GM23248 (cell line): ENCODE results near the gene TM2D1. TPM values are rescaled to one million over a fixed set of nuclear protein-coding genes. Genes with fewer than 3 reads are reported as not detected.
A peak's percentile ranks its signal among the peaks of the same experiment; 100 is the strongest.

ENCODE experiments used
- DNase-seq: peaks from one replicate; pipeline ENCODE4 v3.0.0-alpha.2; 2015
- H2AFZ ChIP-seq: fragments of 200-600 bp; sonication (generic); 2 replicates; pipeline ENCODE4 v1.6.1; 2016; ENCODE audit warnings: antibody characterized with exemption
- H3F3A ChIP-seq: fragments of 200-600 bp; sonication (generic); 2 replicates; pipeline ENCODE4 v1.6.1; 2016; ENCODE audit warnings: mild to moderate bottlenecking, antibody characterized with exemption, mixed run types; ENCODE audit not compliant: insufficient read depth
- H3K27ac ChIP-seq: fragments of 200-600 bp; sonication (generic); 2 replicates; pipeline ENCODE4 v1.5.1; 2016; ENCODE audit warnings: mild to moderate bottlenecking
- H3K27me3 ChIP-seq: fragments of 200-600 bp; sonication (generic); replicated peaks from 2 replicates; pipeline ENCODE4 v1.6.1; 2016; ENCODE audit warnings: mild to moderate bottlenecking; ENCODE audit not compliant: insufficient read depth
- H3K36me3 ChIP-seq: fragments of 200-600 bp; sonication (generic); 2 replicates; pipeline ENCODE4 v1.6.1; 2016; ENCODE audit warnings: low read depth, mild to moderate bottlenecking
- H3K4me1 ChIP-seq: fragments of 200-600 bp; sonication (generic); 2 replicates; pipeline ENCODE4 v1.6.1; 2016; ENCODE audit warnings: mild to moderate bottlenecking; ENCODE audit not compliant: insufficient read depth
- H3K4me2 ChIP-seq: fragments of 200-600 bp; sonication (generic); one replicate; pipeline ENCODE4 v1.6.1; 2016; ENCODE audit warnings: mild to moderate bottlenecking; ENCODE audit not compliant: unreplicated experiment
- H3K4me3 ChIP-seq: fragments of 200-600 bp; sonication (generic); 2 replicates; pipeline ENCODE4 v1.5.1; 2016; ENCODE audit warnings: mild to moderate bottlenecking
- H3K79me2 ChIP-seq: fragments of 200-600 bp; sonication (generic); 2 replicates; pipeline ENCODE4 v1.6.1; 2016; ENCODE audit warnings: mild to moderate bottlenecking; ENCODE audit not compliant: insufficient read depth
- H3K9ac ChIP-seq: fragments of 200-600 bp; sonication (generic); 2 replicates; pipeline ENCODE4 v1.6.1; 2016; ENCODE audit warnings: mild to moderate bottlenecking
- H3K9me2 ChIP-seq: fragments of 200-600 bp; sonication (generic); 2 replicates; pipeline ENCODE4 v1.6.1; 2016; ENCODE audit warnings: mixed run types, mild to moderate bottlenecking, moderate library complexity; ENCODE audit not compliant: insufficient read depth
- H3K9me3 ChIP-seq: fragments of 200-600 bp; sonication (generic); one replicate; pipeline ENCODE4 v1.6.1; 2017; ENCODE audit warnings: low read depth
- H4K20me1 ChIP-seq: fragments of 200-600 bp; sonication (generic); 2 replicates; pipeline ENCODE4 v1.6.0; 2016; ENCODE audit not compliant: insufficient read depth
- EZH2 ChIP-seq: fragments of 200-600 bp; sonication (generic); IDR thresholded peaks from 2 replicates; pipeline ENCODE4 v1.6.1; 2018; ENCODE audit warnings: antibody characterized with exemption, mild to moderate bottlenecking; ENCODE audit not compliant: insufficient read depth, poor library complexity, severe bottlenecking
- EZH2phosphoT487 ChIP-seq: fragments of 200-600 bp; sonication (generic); IDR thresholded peaks from 2 replicates; pipeline ENCODE4 v1.6.1; 2018; ENCODE audit warnings: antibody characterized with exemption, moderate library complexity, mild to moderate bottlenecking, low read depth; ENCODE audit not compliant: insufficient read depth
- WGBS, 2 experiments: methylation state at CpG; one replicate each; pipeline ENCODE4 v1.1.6; 2015 to 2017; ENCODE audit warnings: low lambda C conversion rate in 2 of 2, low coverage in 1 of 2; ENCODE audit errors: missing lambda C conversion rate in 2 of 2; 5-methylcytosine and 5-hydroxymethylcytosine counted together
- in situ Hi-C: fragments of 300-500 bp; cut with MboI; formaldehyde crosslinking; loops from 2 replicates; pipeline ENCODE4 v1.15.0; 2020
- polyA plus RNA-seq: library from polyadenylated mRNA; unstranded; fragments of >200 nt; fragmentation: Nextera tagmentation; extraction: Ambion mirVana; gene quantifications from 2 replicates; pipeline ENCODE4 v1.2.1, GENCODE V29; 2016
- total RNA-seq: library from RNA; depleted of rRNA; stranded (reverse); fragments of >200 nt; shearing (Covaris generic); gene quantifications from 2 replicates; pipeline ENCODE4 v1.2.3, GENCODE V29; 2014

The TM2D1 gene
- total and polyA plus RNA-seq, 2 experiments from 2014 or later, result 81.0 to 91.8 TPM

- Histone ChIP-seq H3K27me3 (no peaks in the 10 kb centered on the region), H3K4me3 (no peak overlapping the region), H4K20me1 (no peaks in the 10 kb centered on the region), H2AFZ (no peak overlapping the region), H3K9me2 (no peaks in the 10 kb centered on the region), H3K36me3 (no peaks in the 10 kb centered on the region), H3K9me3 (no peaks in the 10 kb centered on the region), H3K79me2 (no peaks in the 10 kb centered on the region), H3K9ac (no peak overlapping the region), H3K27ac (no peak overlapping the region), H3F3A (no peaks in the 10 kb centered on the region), H3K4me2 (no peak overlapping the region), H3K4me1 (no peaks in the 10 kb centered on the region)
- no peak for DNase-seq
- TF ChIP-seq EZH2phosphoT487 (no peak), EZH2 (no peak)
- in situ Hi-C loops, result no loop called here
- WGBS, 2 experiments, result 92 to 94% methylated on average over 11 of the region's 11 CpGs
These were observed 85.2 kb downstream of the TM2D1 start for GRCh38 chr1:61639608-61640336.

GRCh38 chr1:61638911-61639605 is 85.9 kb downstream of the TM2D1 start:
- Histone ChIP-seq H3K36me3 (no peaks in the 10 kb centered on the region), H3K27me3 (no peaks in the 10 kb centered on the region), H3K9ac (no peak overlapping the region), H3K9me2 (no peaks in the 10 kb centered on the region; the same call in 1 of the 2 replicates), H4K20me1 (no peaks in the 10 kb centered on the region), H2AFZ (no peak overlapping the region), H3K4me3 (no peak overlapping the region), H3K79me2 (no peaks in the 10 kb centered on the region), H3K9me3 (no peaks in the 10 kb centered on the region), H3K27ac (no peak overlapping the region), H3K4me2 (no peak overlapping the region), H3K4me1 (no peaks in the 10 kb centered on the region), H3F3A (no peaks in the 10 kb centered on the region)
- DNase-seq, result no peak
- 57 to 58% methylated on average over 3 of the region's 3 CpGs for WGBS, 2 experiments
- no peak for TF ChIP-seq EZH2
- TF ChIP-seq EZH2phosphoT487, result no peak
- in situ Hi-C loops, result no loop called here

GRCh38 chr1:61638296-61638695 is 86.6 kb downstream of the TM2D1 start:
- Histone ChIP-seq H3K4me2 (no peak overlapping the region), H3K4me1 (no peaks in the 10 kb centered on the region), H4K20me1 (no peaks in the 10 kb centered on the region), H3K9me2 (no peaks in the 10 kb centered on the region; the same call in 1 of the 2 replicates), H3F3A (no peaks in the 10 kb centered on the region), H3K9ac (no peak overlapping the region), H2AFZ (no peak overlapping the region), H3K4me3 (no peak overlapping the region), H3K27ac (no peak overlapping the region), H3K79me2 (no peaks in the 10 kb centered on the region), H3K9me3 (no peaks in the 10 kb centered on the region), H3K36me3 (no peaks in the 10 kb centered on the region), H3K27me3 (no peaks in the 10 kb centered on the region)
- DNase-seq, result peak; percentile 63
- 3 to 6% methylated on average over 2 of the region's 2 CpGs for WGBS, 2 experiments
- in situ Hi-C loops, result no loop called here
- no peak for TF ChIP-seq EZH2phosphoT487
- no peak for TF ChIP-seq EZH2

GRCh38 chr1:61637470-61637869 is 87.5 kb downstream of the TM2D1 start:
- 95 to 98% methylated on average over 2 of the region's 2 CpGs for WGBS, 2 experiments

More at GRCh38 chr1:61637470-61637869, 87.5 kb downstream of the TM2D1 start:
- Histone ChIP-seq H4K20me1 (no peaks in the 10 kb centered on the region), H2AFZ (no peak overlapping the region), H3K79me2 (no peaks in the 10 kb centered on the region), H3K9me3 (no peaks in the 10 kb centered on the region), H3K27me3 (no peaks in the 10 kb centered on the region), H3K4me1 (no peaks in the 10 kb centered on the region), H3K4me2 (no peak overlapping the region), H3K36me3 (no peaks in the 10 kb centered on the region), H3K9ac (no peak overlapping the region), H3K27ac (no peak overlapping the region), H3F3A (no peaks in the 10 kb centered on the region), H3K4me3 (no peak overlapping the region), H3K9me2 (no peaks in the 10 kb centered on the region; the same call in 1 of the 2 replicates)
- in situ Hi-C loops, result no loop called here
- DNase-seq, result no peak
- TF ChIP-seq EZH2phosphoT487 (no peak), EZH2 (no peak)
